ENCODE results near the gene CORO2A. TPM values are rescaled to one million over a fixed set of nuclear protein-coding genes. Genes with fewer than 3 reads are reported as not detected.

CORO2A gene
- 0.35 to 0.69 TPM (median 0.53 TPM) in 5 replicates for total RNA-seq (2022; extraction: Qiagen RNA extraction; ENCODE audit: low read depth)

GRCh38 chr9:98192503-98193335 is at the start of gene CORO2A:
TSS of gene CORO2A (minus strand) at chr9:98192637. CDS start at chr9:98157660, 34,977 bp downstream.

GRCh38 chr9:98118640-98119601 is 73.5 kb downstream of the CORO2A start, which contains the start of gene TRIM14:
TSS of gene TRIM14 (minus strand) at chr9:98119222. CDS start at chr9:98119188, 34 bp downstream.

Other genes starting within 250 kb of the CORO2A start
- gene ANP32B, start 209.3 kb downstream of the CORO2A start, total RNA-seq (2022; extraction: Qiagen RNA extraction; ENCODE audit: low read depth), result 278 to 347 TPM (median 327 TPM) in 5 replicates
- gene NANS, start 135.9 kb downstream of the CORO2A start, total RNA-seq (2022; extraction: Qiagen RNA extraction; ENCODE audit: low read depth), result 58.2 to 75.7 TPM (median 70.2 TPM) in 5 replicates
- 9.8 to 13.4 TPM (median 13.3 TPM) in 5 replicates for gene TRIM14, start 73.4 kb downstream of the CORO2A start, total RNA-seq (2022; extraction: Qiagen RNA extraction; ENCODE audit: low read depth)
- 6.9 to 10.5 TPM (median 9.1 TPM) in 5 replicates for gene TBC1D2, start 63.0 kb upstream of the CORO2A start, total RNA-seq (2022; extraction: Qiagen RNA extraction; ENCODE audit: low read depth)

Measured in A549 treated with RU486 at 1 μM for 4 hours (cell line).